MM.1S (cell line): ENCODE results near the gene AGPAT3.

ENCODE experiments used
- DNase-seq: peaks from one replicate; pipeline ENCODE4 v3.0.0-alpha.2; 2015
- H2AFZ ChIP-seq: fragments of 300-600 bp; sonication (generic); 2 replicates; pipeline ENCODE4 v1.6.0; 2016; ENCODE audit warnings: antibody characterized with exemption, low read length
- H3F3A ChIP-seq: fragments of 300-600 bp; sonication (generic); 2 replicates; pipeline ENCODE4 v1.6.1; 2016; ENCODE audit warnings: mild to moderate bottlenecking, antibody characterized with exemption, low read length, moderate library complexity, mixed read lengths; ENCODE audit not compliant: insufficient read depth
- H3K27ac ChIP-seq: fragments of 300-600 bp; sonication (generic); 2 replicates; pipeline ENCODE4 v1.5.1; 2016; ENCODE audit warnings: mild to moderate bottlenecking, low read length
- H3K27me3 ChIP-seq: fragments of 300-600 bp; sonication (generic); replicated peaks from 2 replicates; pipeline ENCODE4 v1.6.0; 2016; ENCODE audit warnings: low read length; ENCODE audit not compliant: insufficient read depth
- H3K36me3 ChIP-seq: fragments of 300-600 bp; sonication (generic); replicated peaks from 2 replicates; pipeline ENCODE4 v1.6.1; 2016; ENCODE audit warnings: mild to moderate bottlenecking, low read length, mixed read lengths; ENCODE audit not compliant: insufficient read depth
- H3K4me1 ChIP-seq: fragments of 300-600 bp; sonication (generic); 2 replicates; pipeline ENCODE4 v1.6.1; 2016; ENCODE audit warnings: low read length, mixed read lengths
- H3K4me2 ChIP-seq: fragments of 300-600 bp; sonication (generic); 2 replicates; pipeline ENCODE4 v1.6.0; 2016; ENCODE audit warnings: low read depth, low read length
- H3K4me3 ChIP-seq: fragments of 300-600 bp; sonication (generic); 2 replicates; pipeline ENCODE4 v1.5.1; 2016; ENCODE audit warnings: low read length, mixed read lengths
- H3K79me2 ChIP-seq: fragments of 300-600 bp; sonication (generic); 2 replicates; pipeline ENCODE4 v1.6.1; 2016; ENCODE audit warnings: mixed run types, low read length, mixed read lengths
- H3K9ac ChIP-seq: fragments of 300-600 bp; sonication (generic); 2 replicates; pipeline ENCODE4 v1.6.1; 2016; ENCODE audit warnings: low read length, mixed read lengths
- H3K9me2 ChIP-seq: fragments of 300-600 bp; sonication (generic); replicated peaks from 2 replicates; pipeline ENCODE4 v1.6.1; 2016; ENCODE audit warnings: mild to moderate bottlenecking, low read length, mixed read lengths; ENCODE audit not compliant: insufficient read depth
- H3K9me3 ChIP-seq: fragments of 300-600 bp; sonication (generic); replicated peaks from 2 replicates; pipeline ENCODE4 v1.6.1; 2016; ENCODE audit warnings: mild to moderate bottlenecking, low read length, mixed read lengths; ENCODE audit not compliant: insufficient read depth
- H4K20me1 ChIP-seq: fragments of 300-600 bp; sonication (generic); 2 replicates; pipeline ENCODE4 v1.6.1; 2016; ENCODE audit warnings: mild to moderate bottlenecking, low read length, moderate library complexity, mixed read lengths; ENCODE audit not compliant: insufficient read depth
- EZH2 ChIP-seq: fragments of 300-600 bp; sonication (generic); optimal IDR thresholded peaks from 2 replicates; pipeline ENCODE3; 2017; ENCODE audit warnings: low read depth, mild to moderate bottlenecking, antibody characterized with exemption, low read length, mixed read lengths
- EZH2phosphoT487 ChIP-seq: fragments of 300-600 bp; sonication (generic); IDR thresholded peaks from 2 replicates; pipeline ENCODE4 v1.6.1; 2018; ENCODE audit warnings: antibody characterized with exemption, low read length
- TF ChIP-seq, protein P1 (sequence below): fragments of 300-600 bp; sonication (generic); IDR thresholded peaks from 2 replicates; pipeline ENCODE4 v1.5.1; 2016; ENCODE audit warnings: antibody characterized with exemption, low read length, mixed read lengths

Gene AGPAT3

DNA sequence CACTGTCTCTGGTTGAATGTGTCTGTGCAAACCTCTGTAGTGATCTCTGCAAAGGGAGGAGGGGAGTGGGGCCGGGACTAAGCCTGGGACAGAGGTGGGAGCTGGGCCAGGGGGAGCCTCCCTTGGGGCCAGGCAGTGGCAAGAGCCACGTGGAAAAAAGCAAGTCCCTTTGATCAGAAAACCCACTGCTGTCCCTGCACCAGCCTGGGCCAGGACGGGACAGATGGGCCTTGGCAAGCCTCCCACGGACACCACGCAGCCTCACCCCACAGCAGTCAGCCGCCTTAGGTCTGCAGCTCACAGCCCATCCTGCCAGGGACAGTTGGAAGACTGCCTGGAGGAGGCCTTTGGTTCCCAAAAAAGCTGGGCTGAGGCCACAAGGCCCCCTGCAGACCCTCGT is 135.3 kb downstream of the AGPAT3 start:
- Histone ChIP-seq H3K9ac (no peak overlapping the region), H3K27ac (no peak overlapping the region), H3K9me2 (no peaks in the 10 kb centered on the region), H3F3A (no peaks in the 10 kb centered on the region), H3K79me2 (no peaks in the 10 kb centered on the region), H3K27me3 (peaks cover 37% of the 10 kb centered on the region), H2AFZ (no peak overlapping the region), H3K9me3 (no peaks in the 10 kb centered on the region), H3K36me3 (no peaks in the 10 kb centered on the region), H4K20me1 (no peaks in the 10 kb centered on the region), H3K4me1 (no peaks in the 10 kb centered on the region), H3K4me3 (no peak overlapping the region), H3K4me2 (no peak overlapping the region)
- no peak for TF ChIP-seq EZH2phosphoT487
- no peak for TF ChIP-seq EZH2
- TF ChIP-seq, protein P1, sequence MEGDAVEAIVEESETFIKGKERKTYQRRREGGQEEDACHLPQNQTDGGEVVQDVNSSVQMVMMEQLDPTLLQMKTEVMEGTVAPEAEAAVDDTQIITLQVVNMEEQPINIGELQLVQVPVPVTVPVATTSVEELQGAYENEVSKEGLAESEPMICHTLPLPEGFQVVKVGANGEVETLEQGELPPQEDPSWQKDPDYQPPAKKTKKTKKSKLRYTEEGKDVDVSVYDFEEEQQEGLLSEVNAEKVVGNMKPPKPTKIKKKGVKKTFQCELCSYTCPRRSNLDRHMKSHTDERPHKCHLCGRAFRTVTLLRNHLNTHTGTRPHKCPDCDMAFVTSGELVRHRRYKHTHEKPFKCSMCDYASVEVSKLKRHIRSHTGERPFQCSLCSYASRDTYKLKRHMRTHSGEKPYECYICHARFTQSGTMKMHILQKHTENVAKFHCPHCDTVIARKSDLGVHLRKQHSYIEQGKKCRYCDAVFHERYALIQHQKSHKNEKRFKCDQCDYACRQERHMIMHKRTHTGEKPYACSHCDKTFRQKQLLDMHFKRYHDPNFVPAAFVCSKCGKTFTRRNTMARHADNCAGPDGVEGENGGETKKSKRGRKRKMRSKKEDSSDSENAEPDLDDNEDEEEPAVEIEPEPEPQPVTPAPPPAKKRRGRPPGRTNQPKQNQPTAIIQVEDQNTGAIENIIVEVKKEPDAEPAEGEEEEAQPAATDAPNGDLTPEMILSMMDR, result no peak
- no peak for DNase-seq

DNA sequence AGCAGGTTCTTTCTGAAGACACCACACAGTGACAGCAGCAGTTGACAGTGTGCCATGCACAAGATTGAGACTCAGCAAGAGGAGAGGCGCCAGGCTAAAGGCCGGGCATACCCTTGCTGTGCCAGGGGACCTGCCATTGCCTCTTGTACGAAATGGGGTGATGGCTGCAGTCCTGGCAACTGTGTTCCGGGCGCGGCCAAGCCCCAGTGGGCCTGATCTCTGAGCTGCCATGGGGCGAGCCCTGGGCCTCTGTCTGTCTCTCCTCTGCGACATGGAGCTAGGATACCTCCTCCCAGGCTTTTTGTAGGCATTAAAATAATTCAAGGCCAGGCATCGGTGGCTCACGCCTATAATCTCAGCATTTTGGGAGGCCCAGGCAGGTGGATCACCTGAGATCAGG is 137.5 kb downstream of the AGPAT3 start:
- Histone ChIP-seq H3K4me1 (no peaks in the 10 kb centered on the region), H2AFZ (no peak overlapping the region), H3K4me2 (no peak overlapping the region), H3K9me2 (no peaks in the 10 kb centered on the region), H3F3A (no peaks in the 10 kb centered on the region), H4K20me1 (no peaks in the 10 kb centered on the region), H3K27ac (no peak overlapping the region), H3K4me3 (no peak overlapping the region), H3K27me3 (peaks cover 15% of the 10 kb centered on the region), H3K9me3 (no peaks in the 10 kb centered on the region), H3K79me2 (no peaks in the 10 kb centered on the region), H3K36me3 (no peaks in the 10 kb centered on the region), H3K9ac (no peak overlapping the region)
- TF ChIP-seq EZH2 (no peak), EZH2phosphoT487 (no peak)
- TF ChIP-seq, protein P1, result no peak
- DNase-seq, result no peak

DNA sequence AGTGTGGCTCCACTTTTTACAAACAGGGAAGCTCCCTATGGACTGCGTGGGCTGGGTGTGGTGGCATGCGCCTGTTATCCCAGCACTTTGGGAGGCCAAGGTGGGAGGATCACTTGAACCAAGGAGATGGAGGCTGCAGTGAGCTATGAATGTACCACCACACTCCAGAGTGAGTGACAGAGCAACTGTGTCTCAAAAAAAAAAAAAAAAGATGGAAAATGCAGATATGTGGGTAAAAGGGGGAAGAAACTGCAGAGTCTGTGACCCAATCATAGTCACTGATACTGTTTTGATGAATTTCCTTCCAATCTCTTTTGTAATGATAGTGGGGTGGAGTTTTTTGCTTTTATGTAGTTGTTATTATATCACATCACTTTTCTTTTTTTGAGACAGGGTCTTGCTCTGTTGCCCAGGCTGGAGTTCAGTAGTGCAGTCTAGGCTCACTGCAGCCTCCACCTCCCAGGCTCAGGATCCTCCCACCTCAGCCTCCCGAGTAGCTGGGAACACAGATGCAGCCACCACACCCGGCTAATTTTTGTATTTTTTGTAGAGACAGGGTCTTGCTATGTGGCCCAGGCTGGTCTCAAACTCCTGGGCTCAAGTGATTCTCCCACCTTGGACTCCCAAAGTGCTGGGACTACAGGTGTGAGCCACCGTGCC is 138.4 kb downstream of the AGPAT3 start:
- no peak overlapping the region for H2AFZ ChIP-seq
- no peak for DNase-seq
- no peak overlapping the region for H3K27ac ChIP-seq
- no peaks in the 10 kb centered on the region for H3K9me3 ChIP-seq
- H3K4me3 ChIP-seq, result no peak overlapping the region
- H3K79me2 ChIP-seq, result no peaks in the 10 kb centered on the region
- no peaks in the 10 kb centered on the region for H3K9me2 ChIP-seq
- H3K36me3 ChIP-seq, result no peaks in the 10 kb centered on the region
- H3F3A ChIP-seq, result no peaks in the 10 kb centered on the region
- no peaks in the 10 kb centered on the region for H4K20me1 ChIP-seq
- no peak overlapping the region for H3K4me2 ChIP-seq
- no peaks in the 10 kb centered on the region for H3K4me1 ChIP-seq
- no peak for TF ChIP-seq EZH2phosphoT487
- TF ChIP-seq EZH2, result no peak
- TF ChIP-seq, protein P1, result no peak
- H3K27me3 ChIP-seq, result 0 out of 2 replicates have a peak, but pooled peaks cover 8% of the 10 kb centered on the region
- H3K9ac ChIP-seq, result no peak overlapping the region
